ENCODE results near the gene GRIK4.
A peak's percentile ranks its signal among the peaks of the same experiment; 100 is the strongest.

GRIK4 gene

DNA sequence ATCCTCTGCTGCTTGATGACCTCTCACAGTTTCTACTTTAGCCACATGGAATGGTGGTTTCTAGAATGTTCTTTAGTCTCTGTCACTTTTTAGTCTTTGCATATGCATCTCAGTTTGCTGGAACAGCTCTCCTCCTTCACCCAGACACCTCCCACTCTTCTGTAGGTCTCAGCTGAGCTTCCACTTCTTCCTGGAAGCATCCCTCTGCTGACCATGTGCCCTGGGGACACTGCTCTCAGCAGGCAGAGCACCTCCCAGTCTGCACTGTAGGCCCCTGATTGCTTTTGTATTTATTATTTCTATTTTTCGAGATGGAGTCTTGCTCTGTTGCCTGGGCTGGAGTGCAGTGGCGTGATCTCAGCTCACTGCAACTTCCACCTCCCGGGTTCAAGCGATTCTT is 84.0 kb downstream of the GRIK4 start:
- no peaks in the 10 kb centered on the region for H3K9me3 Mint-ChIP-seq
- peaks cover 26 to 42% of the 10 kb centered on the region in 2 donors for H3K27me3 Mint-ChIP-seq
- H3K4me3 Mint-ChIP-seq, result no peak overlapping the region
- peaks cover 3 to 8% of the 10 kb centered on the region in 2 donors for H3K36me3 Mint-ChIP-seq
- H3K27ac Mint-ChIP-seq, result no peak overlapping the region
- peaks cover 0 to 3% of the 10 kb centered on the region in 2 donors for H3K4me1 Mint-ChIP-seq
- ATAC-seq (replicated peaks) (no peak), DNase-seq (no peak)

- Mint-ChIP-seq H3K36me3 (peaks cover 3 to 8% of the 10 kb centered on the region in 2 donors), H3K27ac (no peak overlapping the region), H3K4me3 (no peak overlapping the region), H3K4me1 (peaks cover 0 to 13% of the 10 kb centered on the region in 2 donors), H3K27me3 (peaks cover 24 to 38% of the 10 kb centered on the region in 2 donors), H3K9me3 (no peaks in the 10 kb centered on the region)
- DNase-seq, result no peak
- no peak for ATAC-seq (replicated peaks)
These were observed 86.0 kb downstream of the GRIK4 start for GRCh38 chr11:120597250-120598215.

GRCh38 chr11:120598517-120599257 is 87.1 kb downstream of the GRIK4 start:
- no peaks in the 10 kb centered on the region for H3K9me3 Mint-ChIP-seq
- no peak overlapping the region for H3K4me3 Mint-ChIP-seq
- H3K4me1 Mint-ChIP-seq, result peaks cover 0 to 13% of the 10 kb centered on the region in 2 donors
- DNase-seq (no peak), ATAC-seq (replicated peaks) (no peak)
- H3K27ac Mint-ChIP-seq, result no peak overlapping the region
- H3K36me3 Mint-ChIP-seq, result peaks cover 0 to 1% of the 10 kb centered on the region in 2 donors
- H3K27me3 Mint-ChIP-seq, result peaks cover 16 to 32% of the 10 kb centered on the region in 2 donors

GRCh38 chr11:120599816-120600420 is 88.4 kb downstream of the GRIK4 start:
- peaks cover 12 to 33% of the 10 kb centered on the region in 2 donors for H3K27me3 Mint-ChIP-seq
- ATAC-seq (replicated peaks), result no peak
- H3K36me3 Mint-ChIP-seq, result no peaks in the 10 kb centered on the region
- no peak overlapping the region for H3K27ac Mint-ChIP-seq
- no peak overlapping the region for H3K4me3 Mint-ChIP-seq
- H3K9me3 Mint-ChIP-seq, result no peaks in the 10 kb centered on the region
- peaks cover 3 to 13% of the 10 kb centered on the region in 2 donors for H3K4me1 Mint-ChIP-seq
- no peak for DNase-seq

- Mint-ChIP-seq H3K9me3 (no peaks in the 10 kb centered on the region), H3K27me3 (peaks cover 11 to 31% of the 10 kb centered on the region in 2 donors), H3K4me1 (peaks cover 6 to 18% of the 10 kb centered on the region in 2 donors), H3K27ac (no peak overlapping the region), H3K4me3 (no peak overlapping the region), H3K36me3 (no peaks in the 10 kb centered on the region)
- DNase-seq, result no peak
- ATAC-seq (replicated peaks), result peak; percentile 29 to 35
These were observed 90.0 kb downstream of the GRIK4 start for GRCh38 chr11:120601536-120601935.

GRCh38 chr11:120603071-120603470 is 91.5 kb downstream of the GRIK4 start:
- H3K4me1 Mint-ChIP-seq, result peaks cover 10 to 18% of the 10 kb centered on the region in 2 donors
- no peak overlapping the region for H3K27ac Mint-ChIP-seq
- H3K9me3 Mint-ChIP-seq, result no peaks in the 10 kb centered on the region
- H3K36me3 Mint-ChIP-seq, result no peaks in the 10 kb centered on the region
- peaks cover 20 to 41% of the 10 kb centered on the region in 2 donors for H3K27me3 Mint-ChIP-seq
- DNase-seq, result no peak
- no peak overlapping the region for H3K4me3 Mint-ChIP-seq
- ATAC-seq (replicated peaks), result no peak

DNA sequence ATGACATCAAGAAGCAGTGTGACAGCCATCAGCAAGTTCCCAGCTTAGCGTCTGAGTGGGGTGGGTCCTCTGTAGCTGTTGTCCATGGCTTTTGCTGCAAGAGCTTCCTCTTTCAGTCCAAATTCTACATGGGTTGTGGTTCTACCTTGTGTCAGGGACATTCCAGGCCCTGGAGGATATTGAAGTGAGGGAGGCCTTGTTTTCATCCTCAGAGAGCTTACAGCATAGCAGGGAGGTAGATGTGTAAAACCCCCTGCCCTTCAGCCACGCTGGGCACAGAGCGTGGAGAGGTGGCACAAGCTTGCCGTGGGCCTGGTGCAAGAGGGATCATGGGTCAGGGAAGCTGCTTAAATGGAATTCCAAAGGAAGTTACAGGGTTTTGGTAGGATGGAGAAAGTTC is 93.9 kb downstream of the GRIK4 start:
- Mint-ChIP-seq H3K9me3 (no peaks in the 10 kb centered on the region), H3K27ac (peak overlapping the region; percentile 39), H3K4me3 (peak overlapping the region in 1 of 2 donors; percentile 40), H3K27me3 (peaks cover 26 to 30% of the 10 kb centered on the region in 2 donors), H3K4me1 (peaks cover 12 to 16% of the 10 kb centered on the region in 2 donors), H3K36me3 (no peaks in the 10 kb centered on the region)
- DNase-seq (peak; percentile 4), ATAC-seq (replicated peaks) (peak; percentile 52 to 78)

DNA sequence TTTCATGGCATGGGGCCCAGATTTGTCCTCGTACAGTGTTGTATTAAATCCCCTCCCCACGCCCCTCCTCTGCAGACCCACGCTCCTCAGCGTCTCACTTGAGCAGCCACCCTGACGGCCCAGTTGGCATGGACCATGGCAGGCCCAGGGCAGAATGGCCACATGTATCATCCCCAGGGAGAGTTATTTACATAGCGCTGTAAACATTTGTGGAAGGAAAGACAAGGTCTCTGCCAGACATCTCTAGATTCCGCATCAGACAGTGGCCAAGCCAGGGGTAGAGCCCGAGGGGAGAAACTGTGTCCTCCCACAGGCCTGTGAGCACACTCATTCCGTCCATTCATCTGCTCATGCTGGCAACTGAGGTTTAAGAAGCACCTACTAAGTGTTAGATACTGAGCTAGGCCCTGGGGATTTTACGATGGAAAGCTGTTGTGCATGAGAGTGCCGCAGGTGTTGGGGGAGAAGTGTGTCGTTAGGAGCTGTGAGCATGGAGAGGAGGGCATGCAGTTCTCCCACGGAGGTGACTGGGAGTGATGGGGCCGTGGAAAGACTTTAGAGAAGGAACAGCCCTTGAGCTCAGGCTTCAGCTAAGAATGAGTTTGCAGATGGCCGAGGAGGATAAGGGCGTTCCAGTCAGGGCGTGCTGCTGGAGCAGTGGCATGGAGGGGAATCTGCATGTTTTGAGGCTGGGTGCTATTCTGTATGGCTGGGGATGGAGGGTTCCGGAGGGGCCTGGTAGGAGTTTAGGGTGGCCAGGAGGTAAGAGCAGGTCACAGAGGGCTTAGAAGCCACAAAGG is 94.9 kb downstream of the GRIK4 start:
- no peak overlapping the region for H3K4me3 Mint-ChIP-seq
- DNase-seq (no peak), ATAC-seq (replicated peaks) (no peak)
- peaks cover 12% of the 10 kb centered on the region in 2 donors for H3K4me1 Mint-ChIP-seq
- no peaks in the 10 kb centered on the region for H3K36me3 Mint-ChIP-seq
- peaks cover 26 to 31% of the 10 kb centered on the region in 2 donors for H3K27me3 Mint-ChIP-seq
- no peaks in the 10 kb centered on the region for H3K9me3 Mint-ChIP-seq
- H3K27ac Mint-ChIP-seq, result no peak overlapping the region

DNA sequence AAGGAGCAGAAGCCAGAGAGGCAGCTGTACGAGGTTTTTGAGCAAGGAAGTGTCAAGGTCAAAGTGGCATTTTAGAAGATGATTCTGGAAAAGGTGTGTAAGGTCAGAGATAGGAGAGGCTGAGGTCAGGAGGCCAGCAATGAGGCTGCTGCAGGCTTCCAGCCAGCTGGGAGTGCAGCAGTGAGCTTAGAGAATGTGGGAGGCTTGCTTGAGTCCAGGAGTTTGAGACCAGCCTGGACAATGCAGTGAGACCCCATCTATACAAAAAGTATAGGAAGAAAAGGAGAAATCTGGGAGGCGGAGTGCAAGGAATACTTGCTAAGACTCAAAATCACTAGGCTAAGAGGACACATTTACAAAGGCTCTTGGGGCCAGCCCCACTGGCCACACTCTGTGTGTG is 96.5 kb downstream of the GRIK4 start:
- peaks cover 21 to 24% of the 10 kb centered on the region in 2 donors for H3K4me1 Mint-ChIP-seq
- no peak overlapping the region for H3K27ac Mint-ChIP-seq
- no peaks in the 10 kb centered on the region for H3K9me3 Mint-ChIP-seq
- H3K36me3 Mint-ChIP-seq, result no peaks in the 10 kb centered on the region
- H3K4me3 Mint-ChIP-seq, result no peak overlapping the region
- ATAC-seq (replicated peaks) (no peak), DNase-seq (no peak)
- peaks cover 29 to 32% of the 10 kb centered on the region in 2 donors for H3K27me3 Mint-ChIP-seq

GRCh38 chr11:120608760-120609211 is 97.2 kb downstream of the GRIK4 start:
- Mint-ChIP-seq H3K36me3 (no peaks in the 10 kb centered on the region), H3K27me3 (peaks cover 29 to 32% of the 10 kb centered on the region in 2 donors), H3K4me3 (no peak overlapping the region), H3K9me3 (no peaks in the 10 kb centered on the region), H3K27ac (no peak overlapping the region), H3K4me1 (peaks cover 27 to 29% of the 10 kb centered on the region in 2 donors)
- ATAC-seq (replicated peaks) (no peak), DNase-seq (no peak)

DNA sequence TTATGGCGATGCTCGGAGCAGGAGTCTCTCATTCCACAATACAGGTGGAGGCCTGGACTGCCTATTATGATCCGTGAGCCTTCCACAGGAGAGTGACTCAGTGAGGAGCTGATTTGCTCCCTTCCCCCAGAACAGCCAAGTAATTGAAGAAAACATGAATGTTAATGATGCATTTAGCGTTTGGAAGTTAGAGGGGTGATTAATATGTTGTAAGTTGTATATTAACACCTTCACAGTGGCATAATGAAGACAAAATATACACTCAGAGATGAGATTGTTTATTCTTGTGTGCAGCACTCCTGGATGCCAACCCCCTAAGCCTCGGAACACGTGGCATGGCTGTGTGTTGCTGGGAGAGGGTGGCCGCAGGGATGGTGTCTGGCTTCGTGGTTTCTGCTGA is 98.6 kb downstream of the GRIK4 start:
- Mint-ChIP-seq H3K4me1 (peaks cover 31 to 33% of the 10 kb centered on the region in 2 donors), H3K9me3 (no peaks in the 10 kb centered on the region), H3K27me3 (peaks cover 29 to 32% of the 10 kb centered on the region in 2 donors), H3K27ac (peak overlapping the region; percentile 15), H3K36me3 (peaks cover 0 to 3% of the 10 kb centered on the region in 2 donors), H3K4me3 (no peak overlapping the region)
- DNase-seq, result no peak
- ATAC-seq (replicated peaks), result no peak

- Mint-ChIP-seq H3K4me3 (no peak overlapping the region), H3K9me3 (peaks cover 0 to 2% of the 10 kb centered on the region in 2 donors), H3K4me1 (peaks cover 27 to 28% of the 10 kb centered on the region in 2 donors), H3K27ac (no peak overlapping the region), H3K27me3 (peaks cover 32 to 34% of the 10 kb centered on the region in 2 donors), H3K36me3 (peaks cover 0 to 9% of the 10 kb centered on the region in 2 donors)
- no peak for DNase-seq
- no peak for ATAC-seq (replicated peaks)
These were observed 100.0 kb downstream of the GRIK4 start for GRCh38 chr11:120611581-120611980.

GRCh38 chr11:120612513-120613263 is 101.1 kb downstream of the GRIK4 start:
- peaks cover 24 to 27% of the 10 kb centered on the region in 2 donors for H3K27me3 Mint-ChIP-seq
- H3K9me3 Mint-ChIP-seq, result peaks cover 3 to 4% of the 10 kb centered on the region in 2 donors
- peak overlapping the region; percentile 54 to 66 for H3K4me3 Mint-ChIP-seq
- ATAC-seq (replicated peaks) (peak; percentile 84), DNase-seq (peak; percentile 42)
- peaks cover 23 to 28% of the 10 kb centered on the region in 2 donors for H3K4me1 Mint-ChIP-seq
- peak overlapping the region; percentile 93 for H3K27ac Mint-ChIP-seq
- H3K36me3 Mint-ChIP-seq, result peaks cover 0 to 12% of the 10 kb centered on the region in 2 donors
